HAP-1 (cell line): ENCODE data around the gene TMEM108.

Experiments used
- DNase-seq, 2 experiments: peaks; one replicate each; pipeline ENCODE4 v3.0.0-alpha.2; 2016 to 2020; ENCODE audit warnings: low spot score in 2 of 2
- H3K27me3 ChIP-seq: fragments of 250-450 bp; sonication (Bioruptor Pico); 2 replicates; pipeline ENCODE4 v1.5.1; 2020; ENCODE audit warnings: low read depth, mild to moderate bottlenecking, moderate library complexity
- H3K36me3 ChIP-seq: fragments of 250-450 bp; sonication (Bioruptor Pico); replicated peaks from 2 replicates; pipeline ENCODE4 v1.5.1; 2020; ENCODE audit warnings: mild to moderate bottlenecking
- H3K4me1 ChIP-seq: fragments of 250-450 bp; sonication (Bioruptor Pico); 2 replicates; pipeline ENCODE4 v1.5.1; 2020; ENCODE audit warnings: mild to moderate bottlenecking
- H3K4me3 ChIP-seq: fragments of 250-450 bp; sonication (Bioruptor Pico); 2 replicates; pipeline ENCODE4 v1.5.1; 2020; ENCODE audit warnings: mild to moderate bottlenecking, moderate library complexity
- H3K9me3 ChIP-seq: fragments of 250-450 bp; sonication (Bioruptor Pico); 2 replicates; pipeline ENCODE4 v1.5.1; 2020; ENCODE audit warnings: mild to moderate bottlenecking, moderate library complexity
- in situ Hi-C: fragments of 300-500 bp; cut with MboI; formaldehyde crosslinking; loops from 3 replicates; pipeline ENCODE4 v1.14.3; 2020; ENCODE audit warnings: low sequenced_read_pairs, inconsistent platforms, mixed read lengths

TMEM108 gene

DNA sequence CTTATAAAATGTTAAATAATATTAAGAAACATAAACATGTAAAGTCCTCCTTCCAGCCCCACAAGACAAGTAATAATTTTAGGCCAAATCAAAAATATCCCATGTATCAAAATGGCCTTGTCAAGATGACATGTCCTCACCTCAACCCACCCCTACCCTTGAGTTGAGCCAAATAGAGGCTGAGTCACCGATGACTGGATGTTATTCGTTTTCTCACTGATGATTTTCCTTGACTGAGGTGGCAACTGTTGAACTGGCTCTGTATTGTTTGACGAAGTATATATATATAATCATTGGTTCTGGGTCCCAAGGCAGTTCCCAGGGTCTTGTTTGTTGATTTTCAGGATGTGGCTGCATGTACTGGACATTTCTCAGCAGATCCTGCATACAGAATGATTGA is 75.3 kb downstream of the TMEM108 start:
- in situ Hi-C loops = no loop called here
- H3K4me1 ChIP-seq = no peaks in the 10 kb centered on the region
- H3K4me3 ChIP-seq = no peak overlapping the region
- no peaks in the 10 kb centered on the region for H3K9me3 ChIP-seq
- H3K36me3 ChIP-seq = no peaks in the 10 kb centered on the region
- no peak for DNase-seq
- H3K27me3 ChIP-seq = no peaks in the 10 kb centered on the region

DNA sequence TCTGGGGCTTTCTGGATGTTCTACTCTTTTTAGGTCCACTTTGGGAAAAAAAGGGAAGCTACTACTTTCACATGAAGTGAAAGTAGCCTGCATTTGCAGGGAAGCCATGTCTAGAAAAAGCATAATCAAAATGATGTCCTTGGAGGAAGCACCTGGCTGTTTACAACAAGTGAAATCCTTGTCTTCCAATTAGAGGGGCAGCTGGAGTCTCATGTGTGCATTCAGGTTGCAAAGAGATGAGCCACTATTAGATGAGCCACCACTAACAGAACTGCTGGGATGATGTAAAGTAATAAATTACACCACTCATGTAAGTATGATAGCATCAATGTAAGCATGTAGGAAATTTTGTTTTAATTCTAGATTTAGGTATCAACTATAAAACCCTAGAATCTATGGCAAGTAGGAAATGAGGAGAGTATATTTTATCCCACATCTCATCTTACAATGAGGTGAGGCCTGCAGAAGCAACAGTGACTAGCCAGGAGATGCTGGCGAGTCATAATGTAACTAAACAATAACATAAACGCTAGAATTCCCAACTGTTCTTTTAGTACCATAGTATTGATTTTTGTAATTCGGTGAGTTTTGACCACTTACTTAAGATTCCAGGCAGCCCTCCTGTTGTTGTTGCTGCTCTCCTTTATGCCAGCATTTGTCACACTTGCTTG is 75.9 kb downstream of the TMEM108 start:
- in situ Hi-C loops = no loop called here
- Histone ChIP-seq H3K27me3 (no peaks in the 10 kb centered on the region), H3K9me3 (no peaks in the 10 kb centered on the region), H3K36me3 (no peaks in the 10 kb centered on the region), H3K4me1 (no peaks in the 10 kb centered on the region), H3K4me3 (no peak overlapping the region)
- no peak for DNase-seq

DNA sequence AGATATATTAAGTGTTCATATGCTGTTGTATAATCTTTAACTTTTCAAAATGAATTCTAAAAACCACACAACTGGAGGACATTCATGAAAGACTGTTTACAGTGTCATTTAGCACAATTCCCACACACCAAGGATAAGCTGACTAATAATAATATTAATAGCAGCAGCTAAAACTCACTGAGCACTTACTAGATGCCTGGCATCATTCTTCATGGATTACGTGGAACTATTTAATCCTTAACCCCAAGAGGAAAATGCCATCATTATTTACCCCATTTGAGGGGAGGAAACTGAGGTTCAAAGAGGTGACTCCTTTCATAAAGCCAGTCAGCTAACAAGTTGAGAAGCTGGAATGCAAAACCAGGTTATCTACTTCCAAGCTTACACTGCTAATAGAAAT is 77.0 kb downstream of the TMEM108 start:
- in situ Hi-C loops = no loop called here
- Histone ChIP-seq H3K27me3 (no peaks in the 10 kb centered on the region), H3K4me1 (no peaks in the 10 kb centered on the region), H3K4me3 (no peak overlapping the region), H3K9me3 (no peaks in the 10 kb centered on the region), H3K36me3 (no peaks in the 10 kb centered on the region)
- DNase-seq = no peak

DNA sequence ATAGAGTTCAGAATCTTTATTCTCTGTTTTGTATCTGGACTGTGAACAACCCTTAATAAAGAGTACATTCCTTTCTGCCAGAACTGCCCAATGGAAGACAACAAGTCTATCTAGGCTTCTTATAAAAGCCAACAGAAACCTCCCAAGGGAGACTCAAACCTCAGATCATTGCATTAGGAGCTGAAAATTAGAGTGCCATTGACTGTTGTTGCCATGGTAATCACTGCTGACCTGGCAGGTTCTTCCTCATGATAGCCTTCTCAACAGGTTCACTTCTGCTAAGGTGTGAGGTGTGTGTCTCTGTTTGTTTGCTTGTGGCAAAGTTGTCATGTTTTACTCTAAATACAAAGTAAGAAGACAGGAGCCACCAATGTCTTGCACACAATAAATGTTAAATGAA is 79.2 kb downstream of the TMEM108 start:
- H3K4me3 ChIP-seq = no peak overlapping the region
- H3K4me1 ChIP-seq = no peaks in the 10 kb centered on the region
- in situ Hi-C loops = no loop called here
- DNase-seq = no peak
- no peaks in the 10 kb centered on the region for H3K36me3 ChIP-seq
- H3K27me3 ChIP-seq = no peaks in the 10 kb centered on the region
- H3K9me3 ChIP-seq = no peaks in the 10 kb centered on the region

DNA sequence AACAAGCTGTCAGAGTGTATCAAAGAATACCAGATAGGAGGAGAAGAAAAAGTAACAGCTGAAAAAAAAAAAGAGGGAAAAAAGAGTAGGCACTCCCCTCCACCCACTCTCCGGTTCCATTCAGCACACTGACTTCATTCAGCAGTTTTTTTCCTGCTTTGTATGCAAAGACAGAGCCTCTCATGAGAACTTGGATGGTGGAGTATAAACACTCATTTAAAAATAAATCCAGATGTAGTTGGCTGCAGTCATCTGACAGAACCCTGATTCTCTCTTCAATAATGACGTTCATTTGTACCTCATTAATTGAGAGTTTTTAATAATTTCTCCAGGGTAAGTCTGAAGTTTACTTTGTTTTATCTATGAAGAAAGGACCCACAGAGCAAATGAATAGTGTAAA is 81.0 kb downstream of the TMEM108 start:
- no peak for DNase-seq
- H3K4me1 ChIP-seq = no peaks in the 10 kb centered on the region
- no peaks in the 10 kb centered on the region for H3K36me3 ChIP-seq
- in situ Hi-C loops = no loop called here
- no peaks in the 10 kb centered on the region for H3K9me3 ChIP-seq
- H3K27me3 ChIP-seq = peaks cover 5% of the 10 kb centered on the region
- no peak overlapping the region for H3K4me3 ChIP-seq

DNA sequence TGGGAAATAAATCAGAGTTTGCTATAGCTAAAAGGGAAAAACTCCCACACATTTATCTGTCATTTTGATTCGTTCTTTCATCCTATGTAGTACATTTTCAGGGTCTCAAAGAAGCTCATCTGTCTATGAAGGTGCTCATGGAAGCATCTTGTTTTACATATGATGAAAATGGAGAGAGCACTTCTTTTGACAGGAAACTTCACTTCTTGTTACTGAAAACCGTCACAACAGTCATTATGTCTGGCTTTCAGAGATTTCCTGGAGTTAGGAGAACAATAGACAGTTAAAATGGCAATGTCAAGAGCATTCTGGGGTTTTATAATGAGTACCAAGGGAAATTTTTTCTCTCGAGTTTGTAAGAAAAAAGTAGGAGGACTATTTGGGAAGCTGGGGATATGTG is 83.3 kb downstream of the TMEM108 start:
- no peaks in the 10 kb centered on the region for H3K9me3 ChIP-seq
- no peaks in the 10 kb centered on the region for H3K36me3 ChIP-seq
- H3K4me3 ChIP-seq = no peak overlapping the region
- in situ Hi-C loops = no loop called here
- no peaks in the 10 kb centered on the region for H3K4me1 ChIP-seq
- H3K27me3 ChIP-seq = peaks cover 8% of the 10 kb centered on the region
- DNase-seq = no peak

DNA sequence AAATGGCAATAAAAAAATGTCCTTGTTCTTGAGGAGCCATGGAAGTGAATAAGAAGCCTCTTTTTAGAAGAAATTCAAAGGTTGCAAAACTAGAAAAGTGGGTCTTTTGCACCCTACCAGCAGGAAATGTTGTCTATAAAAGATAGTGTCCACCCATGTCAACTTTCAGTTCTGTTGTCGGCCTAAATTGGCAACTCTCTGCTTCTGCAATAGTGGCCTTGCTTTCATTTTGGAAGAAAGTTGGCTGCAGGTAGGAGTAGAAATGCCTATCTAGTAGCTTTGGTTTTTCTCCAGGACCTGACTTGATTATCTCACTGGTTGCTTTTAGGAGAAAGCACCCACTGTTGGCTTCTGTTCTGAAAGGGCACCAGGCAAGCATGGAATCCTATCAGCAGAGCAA is 85.4 kb downstream of the TMEM108 start:
- H3K27me3 ChIP-seq = peaks cover 8% of the 10 kb centered on the region
- DNase-seq = no peak

DNA sequence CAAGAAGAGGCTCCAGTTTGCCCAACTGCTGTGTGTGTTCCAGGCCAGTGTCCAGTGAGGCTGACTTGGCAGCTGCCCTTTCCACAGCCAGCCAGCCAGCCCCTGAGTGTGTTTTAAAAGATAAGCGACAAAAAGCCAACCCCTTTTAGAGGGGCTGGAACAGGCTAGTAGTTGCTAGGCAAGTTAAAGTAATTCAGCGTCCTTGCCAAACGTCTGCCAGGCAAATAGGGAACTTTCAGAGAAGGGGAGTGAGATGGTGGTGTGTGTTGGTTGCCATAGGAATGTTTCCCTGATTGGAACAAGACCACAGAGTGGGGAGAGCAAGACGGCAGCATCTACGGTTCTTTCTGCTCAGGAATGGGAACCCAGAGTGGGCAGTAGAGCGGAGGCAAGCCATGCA is 86.3 kb downstream of the TMEM108 start:
- Histone ChIP-seq H3K4me1 (no peaks in the 10 kb centered on the region), H3K27me3 (peaks cover 8% of the 10 kb centered on the region), H3K9me3 (no peaks in the 10 kb centered on the region), H3K36me3 (no peaks in the 10 kb centered on the region), H3K4me3 (no peak overlapping the region)
- in situ Hi-C loops = no loop called here
- DNase-seq = no peak

More for the DNA sequence above, 85.4 kb downstream of the TMEM108 start:
- Histone ChIP-seq H3K4me1 (no peaks in the 10 kb centered on the region), H3K4me3 (no peak overlapping the region), H3K36me3 (no peaks in the 10 kb centered on the region), H3K9me3 (no peaks in the 10 kb centered on the region)
- in situ Hi-C loops = no loop called here

DNA sequence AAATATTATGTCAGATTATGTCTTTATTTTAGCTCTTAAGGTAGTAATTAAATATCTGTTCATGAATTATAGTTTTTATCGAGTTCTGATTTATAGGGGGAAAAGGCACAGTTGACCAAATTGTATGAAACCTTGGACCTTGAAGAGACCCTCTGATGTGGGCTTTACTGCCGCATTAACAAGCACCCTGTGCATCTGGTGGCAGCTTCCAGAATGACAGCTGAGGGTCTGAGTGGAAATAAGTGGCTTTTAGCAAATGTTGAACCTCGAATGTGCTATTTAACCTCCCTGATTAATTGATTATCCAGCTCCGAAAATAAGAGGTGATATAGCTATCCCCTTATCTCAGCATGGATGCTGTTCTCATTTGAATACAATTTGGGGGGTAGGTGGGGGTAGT is 87.0 kb downstream of the TMEM108 start:
- no peaks in the 10 kb centered on the region for H3K36me3 ChIP-seq
- in situ Hi-C loops = no loop called here
- peaks cover 8% of the 10 kb centered on the region for H3K27me3 ChIP-seq
- H3K9me3 ChIP-seq = no peaks in the 10 kb centered on the region
- no peaks in the 10 kb centered on the region for H3K4me1 ChIP-seq
- no peak for DNase-seq
- no peak overlapping the region for H3K4me3 ChIP-seq

DNA sequence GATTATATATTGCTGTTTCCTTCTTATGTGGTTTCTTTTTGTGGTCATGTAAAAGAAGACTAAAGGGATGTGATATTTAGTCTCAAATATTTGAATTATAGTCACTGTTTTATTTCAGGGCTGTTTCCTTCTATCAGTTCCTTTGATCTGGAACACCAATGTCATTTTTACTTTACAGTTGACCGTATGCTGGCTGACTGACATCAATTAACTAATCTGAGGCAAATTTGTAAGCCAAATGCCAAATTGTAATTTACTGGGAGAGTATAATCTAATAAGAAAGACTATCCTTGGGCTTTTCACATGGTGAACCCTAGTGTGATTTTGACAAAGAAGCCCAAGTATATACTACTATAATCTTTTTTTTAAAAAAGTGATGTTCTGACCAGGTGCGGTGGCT is 87.6 kb downstream of the TMEM108 start:
- H3K4me3 ChIP-seq = no peak overlapping the region
- H3K9me3 ChIP-seq = no peaks in the 10 kb centered on the region
- H3K4me1 ChIP-seq = no peaks in the 10 kb centered on the region
- DNase-seq = no peak
- peaks cover 8% of the 10 kb centered on the region for H3K27me3 ChIP-seq
- in situ Hi-C loops = no loop called here
- H3K36me3 ChIP-seq = no peaks in the 10 kb centered on the region

DNA sequence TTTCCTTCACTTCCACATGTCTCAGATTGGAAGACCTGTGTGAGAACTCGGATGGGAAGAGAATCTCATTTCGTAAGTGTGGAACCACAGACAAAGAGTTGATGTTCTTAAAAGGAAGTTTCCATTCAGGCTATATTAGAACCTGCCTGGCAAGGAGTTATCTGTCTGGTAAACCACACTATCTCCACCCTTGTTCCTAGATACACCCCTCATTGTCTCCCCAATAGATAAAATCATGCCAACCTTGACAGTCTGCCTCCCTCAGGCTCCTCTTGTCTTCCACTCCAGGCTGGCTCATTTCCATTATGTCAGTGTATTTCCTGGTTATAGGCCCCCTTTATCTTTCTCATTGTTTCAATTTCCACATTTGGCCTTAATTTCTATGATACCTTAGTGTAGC is 89.2 kb downstream of the TMEM108 start:
- in situ Hi-C loops = no loop called here
- no peaks in the 10 kb centered on the region for H3K9me3 ChIP-seq
- no peak overlapping the region for H3K4me3 ChIP-seq
- DNase-seq = no peak
- no peaks in the 10 kb centered on the region for H3K36me3 ChIP-seq
- H3K27me3 ChIP-seq = peaks cover 8% of the 10 kb centered on the region
- H3K4me1 ChIP-seq = no peaks in the 10 kb centered on the region

DNA sequence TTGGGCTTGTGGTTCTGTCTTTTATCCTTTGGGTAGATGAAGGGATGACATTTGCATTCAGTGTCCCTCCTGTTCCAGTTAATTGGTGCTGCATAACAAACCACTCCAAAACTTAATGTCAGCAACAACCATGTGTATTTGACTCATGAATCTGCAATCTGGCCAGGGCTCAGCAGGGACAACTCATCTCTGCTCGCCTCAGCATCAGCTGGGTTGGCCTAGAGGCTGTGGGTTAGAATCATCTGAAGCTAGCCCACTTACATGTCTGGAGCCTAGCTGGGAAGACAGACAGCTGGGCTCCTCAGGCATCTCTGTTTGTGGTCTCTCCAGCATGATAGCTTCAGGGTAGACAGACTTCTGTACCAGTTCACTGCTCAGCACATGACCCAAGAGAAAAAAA is 92.0 kb downstream of the TMEM108 start:
- H3K4me3 ChIP-seq = no peak overlapping the region
- H3K4me1 ChIP-seq = no peaks in the 10 kb centered on the region
- H3K9me3 ChIP-seq = no peaks in the 10 kb centered on the region
- in situ Hi-C loops = no loop called here
- DNase-seq = no peak
- no peaks in the 10 kb centered on the region for H3K36me3 ChIP-seq
- peaks cover 2% of the 10 kb centered on the region; the same call in 1 of the 2 replicates for H3K27me3 ChIP-seq

DNA sequence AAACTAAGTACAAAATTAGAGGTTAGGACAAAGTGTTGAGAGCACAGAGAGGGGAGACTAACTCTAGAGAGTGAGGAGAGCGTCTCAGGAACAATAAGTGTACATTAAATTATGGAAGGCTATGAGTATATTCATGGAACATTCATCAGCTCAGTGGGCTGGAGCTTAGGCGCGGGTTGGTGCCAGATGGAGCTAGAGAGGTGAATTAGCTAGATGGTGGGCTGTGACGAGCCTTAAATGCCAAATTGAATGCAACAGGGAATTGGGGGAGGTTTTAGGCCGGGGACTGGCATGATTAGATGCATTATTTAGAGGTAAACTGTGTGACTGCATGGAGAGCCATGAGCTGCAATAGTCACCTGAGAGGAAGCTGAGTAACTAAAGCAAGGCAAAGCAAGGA is 97.1 kb downstream of the TMEM108 start:
- Histone ChIP-seq H3K27me3 (peaks cover 2% of the 10 kb centered on the region; the same call in 1 of the 2 replicates), H3K9me3 (no peaks in the 10 kb centered on the region), H3K36me3 (no peaks in the 10 kb centered on the region), H3K4me1 (peaks cover 3% of the 10 kb centered on the region; the same call in 1 of the 2 replicates), H3K4me3 (no peak overlapping the region)
- no peak for DNase-seq
- in situ Hi-C loops = no loop called here

DNA sequence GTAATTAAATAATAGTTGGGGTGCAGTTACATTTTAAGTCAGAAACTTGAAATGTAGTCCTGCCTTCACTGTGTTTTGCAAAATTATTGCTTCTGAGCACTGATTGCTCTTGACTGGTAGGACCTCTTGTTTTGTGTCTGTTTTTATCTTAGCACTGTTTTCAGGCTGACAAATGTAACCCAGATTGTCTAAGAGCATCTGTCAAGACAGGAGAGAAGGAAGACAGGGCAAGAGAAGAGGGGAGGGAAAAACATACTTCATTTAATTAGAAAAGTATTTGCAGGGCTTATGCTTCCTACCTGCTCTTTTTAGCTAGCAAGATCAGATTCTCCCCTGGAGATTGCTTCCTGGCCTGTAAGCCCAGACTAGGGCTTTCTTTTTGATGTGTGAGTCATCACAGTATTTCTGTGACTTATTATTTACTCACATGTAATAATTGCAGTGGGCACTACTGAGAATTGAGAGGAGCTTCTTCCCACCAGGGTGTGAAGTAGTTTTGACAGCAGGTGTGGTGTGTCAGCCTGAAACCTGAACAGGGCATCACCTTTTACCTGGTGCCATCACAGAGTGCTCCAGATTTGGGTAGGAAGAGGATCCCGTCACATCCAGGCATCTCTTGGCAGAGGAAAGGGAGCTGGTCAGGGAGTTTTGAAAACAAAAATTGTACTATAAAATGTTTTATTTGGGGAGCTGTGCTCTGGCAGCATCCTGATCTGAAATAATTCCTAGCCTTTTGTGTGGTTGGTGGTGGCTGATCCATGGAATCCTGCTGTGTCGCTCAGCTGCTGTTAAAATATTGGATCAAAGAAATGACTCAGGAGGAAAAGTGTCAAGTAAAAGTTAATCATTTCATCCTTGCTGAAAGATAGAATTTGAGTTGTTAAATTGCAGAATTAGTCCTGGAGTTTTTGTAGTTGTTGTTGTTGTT is 98.2 kb downstream of the TMEM108 start:
- no peak overlapping the region for H3K4me3 ChIP-seq
- H3K9me3 ChIP-seq = no peaks in the 10 kb centered on the region
- DNase-seq = no peak
- H3K36me3 ChIP-seq = no peaks in the 10 kb centered on the region
- peaks cover 2% of the 10 kb centered on the region; the same call in 1 of the 2 replicates for H3K27me3 ChIP-seq
- peaks cover 3% of the 10 kb centered on the region; the same call in 1 of the 2 replicates for H3K4me1 ChIP-seq
- in situ Hi-C loops = no loop called here
